ENCODE results near the gene POLR2E.

DNA sequence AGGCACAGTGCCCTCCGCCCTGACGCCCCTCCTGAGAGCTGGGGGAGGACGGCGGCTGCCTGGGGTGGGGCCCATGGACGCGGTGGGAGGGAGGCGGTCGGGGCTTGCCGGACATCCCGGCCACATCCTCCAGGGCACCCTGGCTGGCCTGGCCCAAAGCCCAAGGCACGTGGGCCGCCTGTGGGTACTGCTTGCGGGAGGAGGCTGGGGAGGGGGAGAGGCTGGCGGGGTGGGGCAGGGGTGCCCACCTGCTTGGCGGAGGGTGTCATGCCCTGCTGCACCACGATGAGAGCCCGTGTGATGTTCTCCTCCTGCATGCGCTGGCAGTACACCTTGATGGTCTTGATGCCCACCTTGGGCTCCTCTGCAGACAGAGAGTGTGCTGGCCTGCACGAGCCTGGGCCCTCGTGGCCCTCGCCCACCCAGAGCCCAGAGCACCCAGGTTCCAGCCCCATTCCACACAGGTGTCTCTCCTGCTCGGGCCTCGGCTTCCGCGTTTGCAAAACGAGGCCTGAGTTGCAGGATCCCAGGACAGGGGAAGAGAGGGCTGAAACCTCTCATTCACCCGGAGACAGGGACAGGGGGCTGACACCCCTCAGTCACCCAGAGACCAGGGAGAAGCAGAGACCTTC, 3.5 kb downstream of the POLR2E start:
- TF ChIP-seq, protein P1, sequence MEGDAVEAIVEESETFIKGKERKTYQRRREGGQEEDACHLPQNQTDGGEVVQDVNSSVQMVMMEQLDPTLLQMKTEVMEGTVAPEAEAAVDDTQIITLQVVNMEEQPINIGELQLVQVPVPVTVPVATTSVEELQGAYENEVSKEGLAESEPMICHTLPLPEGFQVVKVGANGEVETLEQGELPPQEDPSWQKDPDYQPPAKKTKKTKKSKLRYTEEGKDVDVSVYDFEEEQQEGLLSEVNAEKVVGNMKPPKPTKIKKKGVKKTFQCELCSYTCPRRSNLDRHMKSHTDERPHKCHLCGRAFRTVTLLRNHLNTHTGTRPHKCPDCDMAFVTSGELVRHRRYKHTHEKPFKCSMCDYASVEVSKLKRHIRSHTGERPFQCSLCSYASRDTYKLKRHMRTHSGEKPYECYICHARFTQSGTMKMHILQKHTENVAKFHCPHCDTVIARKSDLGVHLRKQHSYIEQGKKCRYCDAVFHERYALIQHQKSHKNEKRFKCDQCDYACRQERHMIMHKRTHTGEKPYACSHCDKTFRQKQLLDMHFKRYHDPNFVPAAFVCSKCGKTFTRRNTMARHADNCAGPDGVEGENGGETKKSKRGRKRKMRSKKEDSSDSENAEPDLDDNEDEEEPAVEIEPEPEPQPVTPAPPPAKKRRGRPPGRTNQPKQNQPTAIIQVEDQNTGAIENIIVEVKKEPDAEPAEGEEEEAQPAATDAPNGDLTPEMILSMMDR (IDR thresholded peaks at IDR 0.05): no peak
- no peak for TF ChIP-seq POLR2A (IDR thresholded peaks at IDR 0.05)
